Tibial artery (tissue), 4 donors: ENCODE results near the gene BCL7B.
"Not testable (repeated sequence)": the region's sequence is repeated elsewhere in the genome, so short reads cannot be mapped to it uniquely, and the experiment has no call there.

ENCODE experiments used
- DNase-seq, 2 donors: peaks; one replicate each; pipeline ENCODE4 v3.0.0-alpha.2; 2019
- H3K27ac ChIP-seq, 2 donors: fragments of 200-600 bp; sonication (generic) in 1 of 2; 1 replicate in 1 of 2; 2 replicates in 1 of 2; pipeline ENCODE4 v1.5.1; 2018 to 2019; ENCODE audit warnings: mild to moderate bottlenecking in 1 of 2
- H3K27me3 ChIP-seq, 2 donors: fragments of 200-600 bp; sonication (generic) in 1 of 2; one replicate each; pipeline versions ENCODE4 v1.5.1 to v1.6.0; 2016 to 2019
- H3K36me3 ChIP-seq, 3 donors: fragments of 200-600 bp; sonication (generic) in 2 of 3; one replicate each; pipeline ENCODE4 v1.5.1; 2016 to 2019; ENCODE audit warnings: mild to moderate bottlenecking in 2 of 3
- H3K4me1 ChIP-seq, 4 donors: fragments of 200-600 bp; sonication (generic) in 2 of 4; 1 replicate in 3 of 4; 2 replicates in 1 of 4; pipeline ENCODE4 v1.5.1; 2016 to 2019
- H3K4me3 ChIP-seq, 2 donors: fragments of 200-600 bp; sonication (generic) in 1 of 2; 1 replicate in 1 of 2; 2 replicates in 1 of 2; pipeline ENCODE4 v1.5.1; 2018 to 2019; ENCODE audit warnings: mild to moderate bottlenecking in 2 of 2
- H3K9me3 ChIP-seq, 3 donors: fragments of 200-600 bp; sonication (generic) in 1 of 3; one replicate each; pipeline ENCODE4 v1.5.1; 2016 to 2019
- intact Hi-C: fragments of 100-400 bp; cut with DNase I; formaldehyde crosslinking; loops from one replicate; pipeline ENCODE4 v1.15.0; 2023; ENCODE audit warnings: low total_unique reads
- TF ChIP-seq, protein P1 (sequence below), 2 experiments: fragments of 200-600 bp in 1 of 2; fragments of 450-650 bp in 1 of 2; IDR thresholded peaks; one replicate each; pipeline ENCODE4 v1.5.1; 2017 to 2019; ENCODE audit warnings: antibody characterized with exemption in 2 of 2, mild to moderate bottlenecking in 1 of 2, moderate library complexity in 1 of 2

The BCL7B gene

DNA sequence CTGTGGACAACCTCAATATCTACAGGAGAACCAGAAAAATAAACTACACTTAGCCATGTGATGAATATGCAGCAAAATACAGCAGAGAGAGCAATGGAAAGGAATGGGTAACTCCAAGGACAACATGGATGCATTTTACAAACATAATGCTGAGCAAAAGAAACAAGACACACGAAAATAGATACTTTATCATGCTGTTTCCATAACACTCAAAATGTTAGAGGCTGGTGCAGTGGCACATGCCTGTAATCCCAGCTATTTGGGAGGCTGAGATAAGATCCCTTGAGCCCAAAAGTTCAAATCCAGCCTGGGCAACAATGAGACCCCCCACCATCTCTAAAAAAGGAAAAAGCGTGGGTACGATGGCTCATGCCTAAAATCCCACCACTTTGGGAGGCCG is 8.3 kb downstream of the BCL7B start:
- H3K36me3 ChIP-seq: peaks cover 21 to 65% (median 41%) of the 10 kb centered on the region in 3 donors

DNA sequence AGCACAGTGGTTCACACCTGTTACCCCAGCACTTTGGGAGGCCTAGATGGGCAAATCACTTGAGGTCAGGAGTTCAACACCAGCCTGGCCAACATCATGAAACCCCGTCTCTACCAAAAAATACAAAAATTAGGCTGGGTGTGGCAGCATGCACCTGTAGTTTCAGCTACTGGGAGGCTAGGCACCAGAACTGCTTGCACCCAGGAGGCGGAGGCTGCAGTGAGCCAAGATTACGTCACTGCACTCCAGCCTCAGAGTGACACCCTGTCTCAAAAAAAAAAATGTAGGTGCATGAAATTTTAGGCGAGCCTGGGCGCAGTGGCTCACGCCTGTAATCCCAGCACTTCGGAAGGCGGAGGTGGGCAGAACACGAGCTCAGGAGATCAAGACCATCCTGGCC is 9.6 kb downstream of the BCL7B start:
- Histone ChIP-seq H3K27ac (no peak overlapping the region), H3K4me3 (no peak overlapping the region), H3K9me3 (no peaks in the 10 kb centered on the region), H3K4me1 (no peaks in the 10 kb centered on the region), H3K36me3 (peaks cover 35 to 59% (median 42%) of the 10 kb centered on the region in 3 donors), H3K27me3 (no peaks in the 10 kb centered on the region)
- TF ChIP-seq, protein P1, sequence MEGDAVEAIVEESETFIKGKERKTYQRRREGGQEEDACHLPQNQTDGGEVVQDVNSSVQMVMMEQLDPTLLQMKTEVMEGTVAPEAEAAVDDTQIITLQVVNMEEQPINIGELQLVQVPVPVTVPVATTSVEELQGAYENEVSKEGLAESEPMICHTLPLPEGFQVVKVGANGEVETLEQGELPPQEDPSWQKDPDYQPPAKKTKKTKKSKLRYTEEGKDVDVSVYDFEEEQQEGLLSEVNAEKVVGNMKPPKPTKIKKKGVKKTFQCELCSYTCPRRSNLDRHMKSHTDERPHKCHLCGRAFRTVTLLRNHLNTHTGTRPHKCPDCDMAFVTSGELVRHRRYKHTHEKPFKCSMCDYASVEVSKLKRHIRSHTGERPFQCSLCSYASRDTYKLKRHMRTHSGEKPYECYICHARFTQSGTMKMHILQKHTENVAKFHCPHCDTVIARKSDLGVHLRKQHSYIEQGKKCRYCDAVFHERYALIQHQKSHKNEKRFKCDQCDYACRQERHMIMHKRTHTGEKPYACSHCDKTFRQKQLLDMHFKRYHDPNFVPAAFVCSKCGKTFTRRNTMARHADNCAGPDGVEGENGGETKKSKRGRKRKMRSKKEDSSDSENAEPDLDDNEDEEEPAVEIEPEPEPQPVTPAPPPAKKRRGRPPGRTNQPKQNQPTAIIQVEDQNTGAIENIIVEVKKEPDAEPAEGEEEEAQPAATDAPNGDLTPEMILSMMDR (IDR thresholded peaks at IDR 0.05): no peak
- intact Hi-C loops: no loop called here
- no peak for DNase-seq

More for the DNA sequence above, 8.3 kb downstream of the BCL7B start:
- H3K27me3 ChIP-seq: no peaks in the 10 kb centered on the region
- no peak for DNase-seq
- TF ChIP-seq, protein P1 (IDR thresholded peaks at IDR 0.05): no peak
- intact Hi-C loops: no loop called here
- H3K4me3 ChIP-seq: no peak overlapping the region
- no peak overlapping the region for H3K27ac ChIP-seq
- no peaks in the 10 kb centered on the region for H3K9me3 ChIP-seq
- H3K4me1 ChIP-seq: peaks cover 0 to 2% (median 0%) of the 10 kb centered on the region in 4 donors

DNA sequence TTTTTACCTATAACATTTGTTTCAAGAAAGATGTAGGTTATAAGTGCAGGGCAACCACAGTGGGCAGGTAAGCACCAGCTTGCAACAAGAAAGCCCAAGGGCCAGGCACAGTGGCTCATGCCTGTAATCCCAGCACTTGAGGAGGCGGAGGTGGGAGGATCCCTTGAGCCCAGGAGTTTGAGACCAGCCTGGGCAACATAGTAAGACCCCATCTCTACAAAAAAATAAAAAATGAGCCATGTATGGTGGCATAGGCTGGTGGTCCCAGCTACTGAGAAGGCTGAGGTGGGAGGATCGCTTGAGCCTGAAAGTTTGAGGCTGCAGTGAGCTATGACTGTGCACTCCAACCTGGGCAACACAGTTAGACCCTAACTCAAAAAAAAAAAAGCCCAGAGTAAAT is 12.8 kb downstream of the BCL7B start:
- H3K4me1 ChIP-seq: no peaks in the 10 kb centered on the region
- TF ChIP-seq, protein P1 (IDR thresholded peaks at IDR 0.05): no peak
- no peaks in the 10 kb centered on the region for H3K27me3 ChIP-seq
- intact Hi-C loops: no loop called here
- no peak overlapping the region for H3K27ac ChIP-seq
- DNase-seq: no peak
- no peaks in the 10 kb centered on the region for H3K9me3 ChIP-seq
- no peak overlapping the region for H3K4me3 ChIP-seq
- H3K36me3 ChIP-seq: peaks cover 44 to 61% (median 46%) of the 10 kb centered on the region in 3 donors

DNA sequence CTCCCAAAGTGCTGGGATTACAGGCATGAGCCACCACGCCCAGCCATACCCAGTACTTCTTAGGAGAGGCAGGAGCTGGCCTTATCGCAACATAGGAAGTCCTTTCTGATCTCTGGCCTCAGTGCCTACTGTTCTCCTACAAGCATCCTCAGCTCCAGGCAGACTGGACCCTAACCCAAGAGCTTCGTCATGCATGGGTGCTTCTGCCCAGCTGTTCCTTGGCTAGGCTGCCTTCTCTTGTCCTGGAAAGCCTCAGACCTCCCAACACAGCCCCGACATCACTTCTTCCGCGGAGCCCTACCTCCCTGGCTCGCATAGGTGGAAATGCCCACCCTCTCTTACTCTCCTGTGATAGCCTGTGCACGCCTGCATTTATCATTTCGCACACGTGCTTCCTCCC is 15.8 kb downstream of the BCL7B start:
- TF ChIP-seq, protein P1 (IDR thresholded peaks at IDR 0.05): no peak
- no peak for DNase-seq
- Histone ChIP-seq H3K4me3 (no peak overlapping the region), H3K4me1 (no peaks in the 10 kb centered on the region), H3K36me3 (peaks cover 60 to 69% (median 68%) of the 10 kb centered on the region in 3 donors), H3K9me3 (no peaks in the 10 kb centered on the region), H3K27ac (no peak overlapping the region), H3K27me3 (no peaks in the 10 kb centered on the region)
- intact Hi-C loops: no loop called here

DNA sequence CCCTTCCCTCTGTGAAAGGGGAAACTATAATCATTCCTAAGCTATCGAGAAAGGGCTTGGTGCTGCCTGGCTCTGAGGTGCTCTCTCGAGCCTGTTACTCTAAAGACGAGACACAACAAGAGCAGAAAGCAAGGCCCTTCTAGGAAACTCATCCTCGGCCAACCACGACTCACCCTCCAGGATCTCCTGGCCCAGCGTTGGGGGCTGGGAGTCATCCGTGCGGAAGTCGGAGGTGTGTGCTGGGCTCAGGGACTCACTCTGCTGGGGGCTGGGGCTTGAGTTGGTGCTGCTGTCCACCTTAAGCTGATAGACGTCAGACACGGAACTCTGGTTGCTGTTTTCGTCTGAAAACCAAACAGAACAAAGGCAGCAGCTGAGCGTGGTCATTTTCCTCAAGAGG is 17.8 kb downstream of the BCL7B start:
- DNase-seq: no peak
- intact Hi-C loops: no loop called here
- no peak overlapping the region for H3K4me3 ChIP-seq
- TF ChIP-seq, protein P1 (IDR thresholded peaks at IDR 0.05): no peak
- no peak overlapping the region for H3K27ac ChIP-seq
- no peaks in the 10 kb centered on the region for H3K9me3 ChIP-seq
- no peaks in the 10 kb centered on the region for H3K27me3 ChIP-seq
- H3K36me3 ChIP-seq: peaks cover 75 to 88% (median 88%) of the 10 kb centered on the region in 3 donors
- H3K4me1 ChIP-seq: no peaks in the 10 kb centered on the region

DNA sequence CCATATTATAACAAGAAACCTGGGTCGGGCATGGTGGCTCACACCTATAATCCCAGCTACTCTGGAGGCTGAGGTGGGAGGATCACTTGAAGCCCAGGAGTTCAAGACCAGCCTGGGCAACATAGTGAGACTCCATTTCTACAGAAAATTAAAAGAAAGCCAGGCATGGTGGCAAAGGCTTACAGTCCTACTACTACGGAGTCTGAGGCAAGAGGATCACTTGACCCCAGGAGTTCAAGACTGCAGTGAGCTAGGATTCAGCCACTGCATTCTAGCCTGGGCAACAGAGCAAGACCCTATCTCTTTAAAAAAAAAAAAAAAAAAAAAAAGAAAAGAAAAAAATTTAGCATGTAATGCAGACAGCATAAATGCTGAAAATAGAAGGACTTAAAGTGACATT is 19.0 kb downstream of the BCL7B start:
- H3K36me3 ChIP-seq: peaks cover 79 to 94% (median 88%) of the 10 kb centered on the region in 3 donors
- DNase-seq, H3K27me3 ChIP-seq, H3K4me1 ChIP-seq, H3K27ac ChIP-seq, H3K4me3 ChIP-seq, H3K9me3 ChIP-seq, intact Hi-C loops: not testable (repeated sequence)
